NCI-H345 treated with DMSO at 0.1 percent for 48 hours (cell line): ENCODE data around the gene PDE6B.
"Not testable (repeated sequence)": the region's sequence is repeated elsewhere in the genome, so short reads cannot be mapped to it uniquely, and the experiment has no call there.

ENCODE experiments used
- DNase-seq: peaks from one replicate; lab custom pipeline; 2025; ENCODE audit not compliant: unreplicated experiment; lab: John Stamatoyannopoulos, UW

PDE6B gene

GRCh38 chr4:703336-704197 lies 78.2 kb downstream of the PDE6B start:
- no peak for DNase-seq

- DNase-seq: no peak
Measured at GRCh38 chr4:704198-704891, 79.0 kb downstream of the PDE6B start.

- DNase-seq: no peak
Measured at GRCh38 chr4:704971-705277, 79.6 kb downstream of the PDE6B start.

- peak; percentile 74 for DNase-seq
Measured at GRCh38 chr4:705278-706082, 80.1 kb downstream of the PDE6B start, which contains the start of gene PCGF3. PCGF3 (plus strand) TSS chr4:705832; CDS start chr4:733681, 27,849 bp downstream.

GRCh38 chr4:706083-706633 lies 80.8 kb downstream of the PDE6B start:
- DNase-seq: not testable (repeated sequence)

- no peak for DNase-seq
Measured at GRCh38 chr4:706834-707598, 81.6 kb downstream of the PDE6B start.

- no peak for DNase-seq
Measured at GRCh38 chr4:707929-708630, 82.7 kb downstream of the PDE6B start.

GRCh38 chr4:708631-708933 lies 83.2 kb downstream of the PDE6B start:
- no peak for DNase-seq

GRCh38 chr4:709348-709747 lies 84.0 kb downstream of the PDE6B start:
- DNase-seq: no peak

GRCh38 chr4:710116-710515 lies 84.7 kb downstream of the PDE6B start:
- no peak for DNase-seq

GRCh38 chr4:710916-711315 lies 85.5 kb downstream of the PDE6B start:
- DNase-seq: no peak

- DNase-seq: no peak
Measured at GRCh38 chr4:712093-712492, 86.7 kb downstream of the PDE6B start.

GRCh38 chr4:712916-713632 lies 87.7 kb downstream of the PDE6B start:
- DNase-seq: no peak

GRCh38 chr4:714087-714486 lies 88.7 kb downstream of the PDE6B start:
- no peak for DNase-seq

GRCh38 chr4:717601-718320 lies 92.4 kb downstream of the PDE6B start:
- no peak for DNase-seq

GRCh38 chr4:718460-718859 lies 93.1 kb downstream of the PDE6B start:
- DNase-seq: no peak
